ENCODE data around the gene INPP5E. TPM values are rescaled to one million over a fixed set of nuclear protein-coding genes. Genes with fewer than 3 reads are reported as not detected.

INPP5E gene
- polyA plus RNA-seq (2013, experiment 1 of 2): 16.7 TPM
- polyA plus RNA-seq (2013, experiment 2 of 2): 12.6 TPM

DNA sequence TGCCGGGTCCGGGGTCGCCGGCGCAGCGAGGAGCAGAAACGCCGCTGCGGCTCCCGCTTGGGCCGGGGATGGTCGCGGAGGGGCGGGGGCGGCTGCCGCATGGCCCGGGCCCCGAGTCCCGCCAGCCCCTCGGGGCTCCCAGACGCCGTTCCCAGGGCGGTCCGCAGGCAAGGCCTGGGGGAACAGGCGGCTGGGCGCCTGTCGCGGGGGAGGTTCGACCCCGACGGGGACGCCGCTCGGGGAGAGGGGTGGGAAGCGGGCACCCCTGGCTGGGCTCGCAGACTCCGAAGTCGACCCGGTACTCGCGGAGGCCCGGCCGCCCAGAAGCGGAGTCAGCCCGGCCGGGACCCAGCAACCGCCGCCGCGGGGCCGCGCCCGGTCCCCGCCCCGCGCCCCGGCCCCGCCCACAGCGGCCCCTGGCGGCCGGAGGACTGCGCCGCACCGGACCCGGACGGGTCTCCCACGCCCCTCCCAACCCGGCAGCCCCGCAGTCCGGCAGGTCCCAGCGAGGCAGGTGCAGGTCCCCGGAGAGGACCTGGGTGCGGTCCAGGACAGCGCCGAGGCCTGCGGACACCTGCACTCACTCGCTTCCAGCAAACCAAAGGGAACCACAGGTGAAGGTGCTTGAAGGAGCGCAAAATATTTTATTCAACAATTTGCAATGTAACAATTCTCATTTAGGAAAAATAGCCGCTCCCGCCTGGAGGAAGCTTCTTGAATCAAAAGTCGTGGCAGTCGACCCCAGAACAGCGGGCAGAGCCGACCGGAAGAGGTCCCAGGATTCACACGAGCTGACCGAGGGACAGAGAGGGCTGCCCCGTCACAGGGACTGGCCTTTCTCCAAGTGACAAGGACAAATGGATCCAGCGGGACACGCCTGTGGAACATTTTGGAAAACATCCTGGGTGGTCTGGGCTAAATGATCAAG is at the start of gene INPP5E:
TSS of gene INPP5E (minus strand) at position 365 of the 928 bp plus-strand sequence. CDS start 426 bp downstream, outside the sequence.
- Histone ChIP-seq H3K4me3 (ENCODE audit: extremely low read depth, insufficient read depth, low read length, poor library complexity, severe bottlenecking) (peak within 1 kb of the TSS; percentile 84), H3K36me3 (ENCODE audit: control insufficient read depth, insufficient read depth, low read length) (peaks cover 60% of the 10 kb centered on the region), H3K27ac (ENCODE audit: low read depth, low read length, severe bottlenecking) (peak within 1 kb of the TSS; percentile 16), H3K4me1 (ENCODE audit: control insufficient read depth, insufficient read depth, low read length, poor library complexity, severe bottlenecking) (peaks cover 11% of the 10 kb centered on the region), H3K9me3 (ENCODE audit: control insufficient read depth, low read length) (no peaks in the 10 kb centered on the region)
- 16 to 17% methylated on average over 48 to 62 of the region's 90 CpGs for WGBS, 2 experiments (ENCODE audit: insufficient coverage in 2 of 2)

DNA sequence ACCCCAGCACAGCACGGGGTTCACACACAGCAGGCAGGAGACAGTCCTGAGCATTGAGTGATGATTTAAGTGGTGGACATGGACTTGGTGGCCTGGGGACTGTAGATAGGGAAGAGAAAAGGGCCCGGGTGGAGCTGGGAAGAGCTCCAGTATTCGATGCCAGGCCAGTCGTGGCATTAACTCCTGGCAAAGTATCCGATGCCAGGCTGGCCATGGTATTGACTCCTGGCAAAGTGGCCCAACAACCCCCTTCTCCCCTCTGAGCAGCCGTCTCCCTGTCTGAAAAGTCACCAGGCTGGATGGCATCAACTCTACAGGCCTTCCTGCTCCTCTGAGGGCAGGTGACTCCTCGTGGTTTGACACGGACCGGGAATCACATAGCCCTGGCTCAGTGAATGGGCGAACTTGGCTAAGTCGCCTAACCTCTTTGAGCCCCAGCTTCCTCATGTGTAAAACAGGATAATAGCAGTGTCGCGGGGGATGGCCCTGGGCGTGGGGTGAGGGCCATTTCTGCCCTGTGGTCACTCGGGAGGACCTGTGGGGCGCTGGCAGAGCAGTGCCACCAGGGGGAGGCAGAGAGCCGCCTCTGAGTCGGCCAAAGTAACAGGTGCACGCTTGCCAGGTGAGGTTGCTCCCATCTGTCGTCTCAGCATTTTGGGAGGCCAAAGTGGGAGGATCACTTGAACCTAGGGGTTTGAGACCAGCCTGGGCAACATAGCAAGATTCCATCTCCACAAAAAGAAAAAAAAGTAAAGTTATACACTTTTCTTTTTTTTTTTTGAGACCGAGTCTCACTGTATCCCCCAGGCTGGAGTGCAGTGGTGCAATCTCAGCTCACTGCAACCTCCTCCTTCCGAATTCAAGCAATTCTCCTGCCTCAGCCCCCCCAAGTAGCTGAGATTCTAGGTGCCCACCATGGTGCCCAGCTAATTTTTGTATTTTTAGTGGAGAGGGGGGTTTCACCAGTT is 48.9 kb upstream of the INPP5E start:
- no peaks in the 10 kb centered on the region for H3K4me1 ChIP-seq (ENCODE audit: control insufficient read depth, insufficient read depth, low read length, poor library complexity, severe bottlenecking)
- 38 to 42% methylated on average over 20 to 22 of the region's 22 CpGs for WGBS, 2 experiments (ENCODE audit: insufficient coverage in 2 of 2)
- H3K9me3 ChIP-seq (ENCODE audit: control insufficient read depth, low read length): no peaks in the 10 kb centered on the region
- H3K36me3 ChIP-seq (ENCODE audit: control insufficient read depth, insufficient read depth, low read length): no peaks in the 10 kb centered on the region
- no peak overlapping the region for H3K27ac ChIP-seq (ENCODE audit: low read depth, low read length, severe bottlenecking)
- no peak overlapping the region for H3K4me3 ChIP-seq (ENCODE audit: extremely low read depth, insufficient read depth, low read length, poor library complexity, severe bottlenecking)

DNA sequence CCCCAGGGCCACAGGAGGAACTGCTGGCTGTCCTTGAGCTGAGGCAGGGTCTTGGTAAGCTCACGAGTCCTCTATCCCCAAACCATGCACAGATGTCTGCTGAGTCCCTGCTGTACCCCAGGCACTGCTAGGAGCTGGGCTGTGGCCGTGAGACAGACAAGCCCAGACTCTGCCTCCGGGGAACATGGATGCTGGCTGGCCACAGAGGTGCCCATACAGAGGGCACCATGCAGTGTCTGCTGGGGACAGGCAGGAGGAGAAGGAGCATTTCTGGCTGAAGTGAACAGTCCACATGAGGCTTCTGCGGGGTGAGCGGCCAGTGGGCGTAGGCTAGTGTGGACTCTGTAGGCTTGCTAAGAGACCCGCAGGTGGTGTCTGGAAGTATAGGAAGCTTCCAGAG is 48.0 kb upstream of the INPP5E start:
- Histone ChIP-seq H3K9me3 (ENCODE audit: control insufficient read depth, low read length) (no peaks in the 10 kb centered on the region), H3K27ac (ENCODE audit: low read depth, low read length, severe bottlenecking) (no peak overlapping the region), H3K4me1 (ENCODE audit: control insufficient read depth, insufficient read depth, low read length, poor library complexity, severe bottlenecking) (no peaks in the 10 kb centered on the region), H3K4me3 (ENCODE audit: extremely low read depth, insufficient read depth, low read length, poor library complexity, severe bottlenecking) (no peak overlapping the region), H3K36me3 (ENCODE audit: control insufficient read depth, insufficient read depth, low read length) (no peaks in the 10 kb centered on the region)
- WGBS, 2 experiments (ENCODE audit: insufficient coverage in 2 of 2): 90 to 97% methylated on average over 7 of the region's 7 CpGs

DNA sequence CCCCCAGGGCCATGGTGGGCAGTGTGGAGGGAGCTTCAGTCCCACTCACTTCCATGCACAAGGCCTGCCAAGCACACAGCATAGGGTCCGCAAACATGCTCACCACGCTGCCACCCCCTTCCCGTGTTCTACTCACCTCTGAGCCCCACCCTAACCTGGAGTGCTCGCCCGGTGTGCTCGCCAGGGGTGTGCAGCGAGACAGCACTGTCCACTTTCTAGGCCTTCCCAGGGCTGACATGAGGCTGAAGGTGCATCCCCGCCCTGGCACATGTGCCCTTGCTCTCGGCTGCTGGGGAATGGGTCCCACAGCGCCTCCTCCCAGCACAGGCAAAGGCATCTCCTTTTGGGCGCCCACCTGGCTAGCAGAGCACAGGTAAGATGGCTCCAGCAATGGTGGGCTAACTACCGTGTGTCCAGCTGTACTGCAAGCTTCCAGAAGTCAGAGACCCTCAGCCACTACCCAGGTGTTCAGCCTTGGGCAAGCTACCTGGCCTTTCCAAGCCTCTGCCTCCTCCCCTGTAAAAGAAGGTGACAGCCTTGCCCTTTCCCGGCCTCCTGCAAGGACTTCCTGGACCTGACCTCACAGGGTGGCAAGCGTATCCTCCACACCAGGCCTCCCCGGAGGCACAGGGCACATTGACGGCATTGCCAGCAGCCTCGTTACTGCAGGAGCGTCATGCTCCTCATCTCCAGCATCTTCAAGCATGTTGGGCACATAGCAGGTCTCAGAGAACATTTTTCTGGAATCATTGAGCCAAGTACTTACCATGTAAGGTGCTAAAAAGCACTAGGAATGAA is 47.4 kb upstream of the INPP5E start:
- Histone ChIP-seq H3K27ac (ENCODE audit: low read depth, low read length, severe bottlenecking) (no peak overlapping the region), H3K9me3 (ENCODE audit: control insufficient read depth, low read length) (no peaks in the 10 kb centered on the region), H3K36me3 (ENCODE audit: control insufficient read depth, insufficient read depth, low read length) (no peaks in the 10 kb centered on the region), H3K4me3 (ENCODE audit: extremely low read depth, insufficient read depth, low read length, poor library complexity, severe bottlenecking) (no peak overlapping the region), H3K4me1 (ENCODE audit: control insufficient read depth, insufficient read depth, low read length, poor library complexity, severe bottlenecking) (no peaks in the 10 kb centered on the region)
- 88 to 91% methylated on average over 15 to 18 of the region's 18 CpGs for WGBS, 2 experiments (ENCODE audit: insufficient coverage in 2 of 2)

- Histone ChIP-seq H3K36me3 (ENCODE audit: control insufficient read depth, insufficient read depth, low read length) (no peaks in the 10 kb centered on the region), H3K4me1 (ENCODE audit: control insufficient read depth, insufficient read depth, low read length, poor library complexity, severe bottlenecking) (no peaks in the 10 kb centered on the region), H3K27ac (ENCODE audit: low read depth, low read length, severe bottlenecking) (no peak overlapping the region), H3K9me3 (ENCODE audit: control insufficient read depth, low read length) (no peaks in the 10 kb centered on the region), H3K4me3 (ENCODE audit: extremely low read depth, insufficient read depth, low read length, poor library complexity, severe bottlenecking) (no peak overlapping the region)
- 96% methylated on average over 5 to 6 of the region's 7 CpGs for WGBS, 2 experiments (ENCODE audit: insufficient coverage in 2 of 2)
Measured at GRCh38 chr9:136486131-136486530, 46.5 kb upstream of the INPP5E start.

DNA sequence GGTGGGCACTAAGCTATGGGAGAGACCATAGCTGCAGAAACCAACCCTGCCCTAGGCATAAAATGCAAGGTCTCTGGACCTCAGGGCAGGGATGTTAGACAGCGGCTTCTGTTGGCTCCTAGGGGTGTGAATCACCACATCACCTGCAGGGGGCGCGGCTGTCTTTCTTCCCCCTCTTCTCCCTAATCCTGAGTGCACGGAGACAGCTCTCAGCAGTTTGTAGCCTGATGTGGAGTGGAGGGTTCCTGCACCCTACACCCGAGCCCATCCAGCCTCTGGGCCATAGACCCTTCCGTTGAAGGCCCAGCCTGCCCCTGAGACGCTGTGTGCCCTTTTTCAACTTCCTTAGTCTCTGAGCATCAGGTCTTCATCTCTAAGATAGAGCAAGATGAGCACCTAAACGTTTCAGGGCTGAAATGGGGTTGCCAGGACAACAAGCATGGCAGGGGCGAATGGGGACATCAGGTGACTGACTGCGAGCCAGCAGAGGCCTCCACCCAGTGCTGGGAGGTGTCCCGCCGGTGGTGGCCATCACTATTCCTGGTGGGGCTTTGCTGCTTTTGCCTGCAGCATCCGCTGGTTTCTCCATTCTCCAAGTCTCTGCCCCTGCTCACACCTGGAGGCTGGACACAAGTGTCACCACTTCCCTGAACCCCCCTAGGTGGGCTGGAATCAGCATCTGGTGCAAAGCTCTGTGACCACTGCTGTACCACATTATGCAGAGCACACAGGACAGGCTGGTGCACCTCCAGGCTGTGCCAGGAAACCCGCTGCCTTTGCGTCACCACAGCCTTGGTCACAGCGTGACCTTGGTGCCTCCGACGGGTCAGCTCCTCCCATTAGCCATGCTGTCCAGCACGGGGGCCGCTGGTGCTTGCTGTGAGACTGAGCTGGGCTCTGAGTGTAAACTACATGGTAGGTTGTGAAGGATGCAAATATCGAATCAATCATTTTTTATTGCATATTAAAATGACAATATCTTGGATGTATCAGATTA is 45.7 kb upstream of the INPP5E start:
- H3K4me1 ChIP-seq (ENCODE audit: control insufficient read depth, insufficient read depth, low read length, poor library complexity, severe bottlenecking): no peaks in the 10 kb centered on the region
- 56 to 62% methylated on average over 11 to 15 of the region's 21 CpGs for WGBS, 2 experiments (ENCODE audit: insufficient coverage in 2 of 2)
- no peak overlapping the region for H3K27ac ChIP-seq (ENCODE audit: low read depth, low read length, severe bottlenecking)
- H3K4me3 ChIP-seq (ENCODE audit: extremely low read depth, insufficient read depth, low read length, poor library complexity, severe bottlenecking): no peak overlapping the region
- no peaks in the 10 kb centered on the region for H3K9me3 ChIP-seq (ENCODE audit: control insufficient read depth, low read length)
- peaks cover 5% of the 10 kb centered on the region for H3K36me3 ChIP-seq (ENCODE audit: control insufficient read depth, insufficient read depth, low read length)

DNA sequence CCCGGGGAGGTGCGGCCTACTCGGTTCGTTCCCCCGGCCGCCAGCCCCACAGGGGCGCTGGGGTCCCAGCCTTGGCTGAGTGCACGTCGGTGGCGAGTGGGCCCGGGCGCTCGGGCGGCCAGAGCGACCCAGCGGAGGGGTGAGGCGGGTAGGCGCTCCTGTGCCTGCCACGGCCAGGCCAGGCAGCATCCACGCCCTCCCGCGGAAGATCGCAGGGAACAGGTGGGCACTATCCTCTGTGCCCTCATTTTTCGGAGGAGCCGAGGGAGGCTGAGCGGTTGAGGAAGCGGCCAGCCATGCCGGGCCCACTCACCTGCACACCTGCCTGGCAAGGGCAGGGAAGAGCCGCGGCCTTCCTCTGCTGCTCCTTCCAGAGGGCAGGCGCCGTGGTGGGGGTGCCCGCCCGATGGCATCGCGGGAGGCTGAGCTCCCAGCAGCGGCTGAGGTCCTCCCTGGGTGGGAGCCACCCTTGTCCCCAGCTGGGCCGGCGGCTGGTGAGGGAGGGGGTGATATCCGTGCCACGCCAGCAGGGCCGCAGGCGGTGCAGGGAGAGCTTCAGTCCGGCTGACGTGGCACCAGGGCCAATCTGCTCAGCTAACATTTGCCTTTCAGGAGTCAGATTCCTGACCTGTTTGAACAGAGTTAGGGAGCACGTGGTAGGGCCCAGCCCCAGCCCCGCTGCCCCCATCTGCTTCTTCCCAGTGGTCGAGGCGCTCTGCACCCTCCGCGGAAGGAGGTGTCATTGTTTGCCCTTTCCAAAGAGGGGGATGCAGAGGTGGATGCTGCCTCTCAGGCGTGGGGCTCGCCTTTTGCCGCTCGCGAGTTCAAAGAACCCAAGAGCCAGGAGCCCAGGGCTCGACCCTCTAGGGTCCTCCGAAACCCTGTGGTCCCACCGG is 44.8 kb upstream of the INPP5E start:
- Histone ChIP-seq H3K4me3 (ENCODE audit: extremely low read depth, insufficient read depth, low read length, poor library complexity, severe bottlenecking) (peak overlapping the region; percentile 58), H3K27ac (ENCODE audit: low read depth, low read length, severe bottlenecking) (peak overlapping the region; percentile 100), H3K4me1 (ENCODE audit: control insufficient read depth, insufficient read depth, low read length, poor library complexity, severe bottlenecking) (peaks cover 5% of the 10 kb centered on the region), H3K9me3 (ENCODE audit: control insufficient read depth, low read length) (no peaks in the 10 kb centered on the region), H3K36me3 (ENCODE audit: control insufficient read depth, insufficient read depth, low read length) (peaks cover 14% of the 10 kb centered on the region)
- 62 to 66% methylated on average over 49 to 55 of the region's 59 CpGs for WGBS, 2 experiments (ENCODE audit: insufficient coverage in 2 of 2)

GRCh38 chr9:136483589-136484152 is 44.0 kb upstream of the INPP5E start:
- Histone ChIP-seq H3K36me3 (ENCODE audit: control insufficient read depth, insufficient read depth, low read length) (peaks cover 22% of the 10 kb centered on the region), H3K9me3 (ENCODE audit: control insufficient read depth, low read length) (no peaks in the 10 kb centered on the region), H3K27ac (ENCODE audit: low read depth, low read length, severe bottlenecking) (peak overlapping the region; percentile 100), H3K4me1 (ENCODE audit: control insufficient read depth, insufficient read depth, low read length, poor library complexity, severe bottlenecking) (peaks cover 5% of the 10 kb centered on the region), H3K4me3 (ENCODE audit: extremely low read depth, insufficient read depth, low read length, poor library complexity, severe bottlenecking) (peak overlapping the region; percentile 58)
- 1 to 2% methylated on average over 52 of the region's 63 CpGs for WGBS, 2 experiments (ENCODE audit: insufficient coverage in 2 of 2)

Data from mesodermal cell (in vitro differentiated cells).